Central memory CD8-positive, alpha-beta T cell (primary cell): Measurements from ENCODE around the gene FUT2.

Experiments used
- ATAC-seq: fragments of 150-1000 bp; cut with Tn5 transposase; replicated peaks from 2 replicates; pipeline ENCODE4 v1.10.0; 2022; ENCODE audit warnings: mild to moderate bottlenecking, moderate FRiP score, moderate number of reproducible peaks; ENCODE audit not compliant: poor library complexity, severe bottlenecking; ENCODE audit errors: extremely low read depth
- DNase-seq, 2 donors: peaks; one replicate each; pipeline ENCODE4 v3.0.0; 2021; ENCODE audit warnings: low spot score in 2 of 2
- H3K27ac Mint-ChIP-seq: one replicate; pipeline ENCODE4 v1.8.0; 2022; ENCODE audit warnings: low read depth, mild to moderate bottlenecking, moderate library complexity, mixed read lengths
- H3K27me3 Mint-ChIP-seq: one replicate; pipeline ENCODE4 v1.8.0; 2022; ENCODE audit warnings: mixed read lengths
- H3K36me3 Mint-ChIP-seq: one replicate; pipeline ENCODE4 v1.8.0; 2022; ENCODE audit warnings: mild to moderate bottlenecking, moderate library complexity, mixed read lengths; ENCODE audit not compliant: insufficient read depth
- H3K4me1 Mint-ChIP-seq: one replicate; pipeline ENCODE4 v1.8.0; 2022; ENCODE audit warnings: mixed read lengths
- H3K4me3 Mint-ChIP-seq: one replicate; pipeline ENCODE4 v1.8.0; 2022; ENCODE audit warnings: mild to moderate bottlenecking, moderate library complexity, mixed read lengths
- H3K9me3 Mint-ChIP-seq: one replicate; pipeline ENCODE4 v1.8.0; 2022; ENCODE audit warnings: mixed read lengths

FUT2 gene

DNA sequence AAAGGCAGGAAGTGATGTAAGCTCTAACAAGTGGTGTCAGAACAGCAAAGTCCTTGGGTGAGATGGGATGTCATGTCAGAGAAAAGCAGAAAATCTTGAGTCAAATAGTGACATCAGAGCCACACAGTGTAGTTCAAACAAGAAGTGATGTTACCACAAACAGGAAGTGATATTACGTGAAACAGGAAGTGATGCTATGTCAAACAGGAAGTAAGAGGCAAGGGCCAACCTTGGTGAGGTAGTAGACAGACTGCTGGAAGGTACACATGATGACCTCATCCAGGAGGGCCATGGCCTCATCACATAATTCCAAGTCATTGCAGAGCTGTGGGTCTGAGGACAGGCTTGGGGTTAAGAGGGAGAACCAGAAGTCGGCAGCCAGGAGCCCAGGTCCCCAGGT, 30.8 kb downstream of the FUT2 start:
- H3K4me3 Mint-ChIP-seq: no peak overlapping the region

DNA sequence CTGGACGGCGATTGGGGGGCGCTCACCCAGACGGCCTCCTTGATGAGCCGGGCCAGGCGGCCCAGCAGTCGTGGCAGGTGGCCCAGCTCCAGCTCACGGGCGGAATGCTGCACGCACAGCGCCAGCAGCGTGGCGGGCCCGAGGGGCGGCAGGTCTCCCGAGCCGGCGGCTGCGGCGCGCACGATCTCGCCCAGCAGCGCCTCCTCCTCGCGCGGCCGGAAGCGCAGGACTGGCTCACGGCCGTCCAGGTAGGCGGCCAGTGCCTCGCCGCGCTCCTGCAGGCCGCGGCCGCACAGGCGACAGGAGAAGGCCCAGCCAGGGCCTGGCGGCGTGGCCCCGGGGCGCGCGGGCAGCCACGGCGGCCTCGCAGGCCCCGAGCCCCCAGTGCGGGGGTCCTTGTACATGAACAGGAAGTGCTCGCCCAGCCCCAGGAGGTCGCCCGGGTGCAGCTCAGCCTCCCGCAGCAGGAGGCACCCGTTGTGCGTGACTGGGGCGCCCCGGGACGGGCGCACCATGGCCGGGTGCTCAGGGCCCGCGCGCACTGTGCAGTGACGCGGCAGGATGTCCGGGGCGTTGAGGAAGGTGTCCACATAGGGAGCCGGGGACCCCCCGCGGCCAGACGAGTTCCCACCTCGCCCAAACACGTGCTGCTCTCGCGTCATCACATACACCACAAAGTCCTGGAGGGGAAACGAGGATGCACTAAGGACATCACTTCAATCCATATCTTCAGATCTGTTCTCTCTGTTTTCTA, 33.3 kb downstream of the FUT2 start:
- H3K4me3 Mint-ChIP-seq: no peak overlapping the region
- H3K9me3 Mint-ChIP-seq: peaks cover 17% of the 10 kb centered on the region
- no peaks in the 10 kb centered on the region for H3K36me3 Mint-ChIP-seq
- H3K27me3 Mint-ChIP-seq: peaks cover 13% of the 10 kb centered on the region
- no peak for ATAC-seq
- no peak overlapping the region for H3K27ac Mint-ChIP-seq
- no peak for DNase-seq
- H3K4me1 Mint-ChIP-seq: peaks cover 21% of the 10 kb centered on the region

More for the DNA sequence above, 30.8 kb downstream of the FUT2 start:
- peaks cover 21% of the 10 kb centered on the region for H3K4me1 Mint-ChIP-seq
- no peaks in the 10 kb centered on the region for H3K27me3 Mint-ChIP-seq
- H3K27ac Mint-ChIP-seq: peak overlapping the region; percentile 2
- ATAC-seq: peak; percentile 83
- H3K9me3 Mint-ChIP-seq: peaks cover 17% of the 10 kb centered on the region
- no peaks in the 10 kb centered on the region for H3K36me3 Mint-ChIP-seq
- no peak for DNase-seq

DNA sequence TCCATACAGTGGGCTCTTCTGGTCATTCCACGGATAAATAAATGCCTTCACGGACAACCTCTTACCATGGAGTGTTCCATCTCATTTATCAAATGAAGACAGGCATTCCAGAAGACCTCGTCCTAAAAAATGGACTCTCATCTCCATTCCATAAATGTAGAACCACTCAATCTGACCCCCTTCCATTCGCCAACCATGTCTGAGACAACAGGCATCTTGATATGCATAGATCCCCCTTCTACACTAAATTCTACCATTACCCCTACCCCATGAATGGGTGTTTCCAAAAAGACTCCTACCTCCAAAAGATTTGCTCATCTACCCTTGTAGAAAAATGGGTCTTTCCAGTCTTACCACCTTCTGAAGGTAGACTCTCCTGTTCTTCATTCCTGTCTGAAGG, 35.7 kb downstream of the FUT2 start:
- Mint-ChIP-seq H3K27ac (no peak overlapping the region), H3K36me3 (no peaks in the 10 kb centered on the region), H3K27me3 (peaks cover 13% of the 10 kb centered on the region), H3K4me3 (no peak overlapping the region), H3K4me1 (peaks cover 5% of the 10 kb centered on the region), H3K9me3 (peaks cover 4% of the 10 kb centered on the region)
- ATAC-seq (no peak), DNase-seq (no peak)

DNA sequence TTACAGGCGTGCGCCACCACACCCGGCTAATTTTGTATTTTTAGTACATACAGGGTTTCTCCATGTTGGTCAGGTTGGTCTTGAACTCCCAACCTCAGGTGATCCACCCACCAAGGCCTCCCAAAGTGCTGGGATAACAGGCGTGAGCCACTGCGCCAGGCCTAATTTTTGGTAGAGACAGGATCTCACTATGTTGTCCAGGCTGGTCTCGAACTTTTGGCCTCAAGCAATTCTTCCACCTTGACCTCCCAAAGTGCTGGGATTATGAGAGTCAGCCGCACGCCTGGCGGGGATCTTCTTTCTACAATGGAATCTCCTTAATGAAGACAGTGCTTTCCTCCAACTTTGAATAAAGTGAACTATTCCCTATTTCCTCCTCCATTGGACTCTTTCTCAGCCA, 38.9 kb downstream of the FUT2 start:
- H3K27ac Mint-ChIP-seq: no peak overlapping the region
- peaks cover 13% of the 10 kb centered on the region for H3K27me3 Mint-ChIP-seq
- no peak overlapping the region for H3K4me3 Mint-ChIP-seq
- peaks cover under 1% of the 10 kb centered on the region for H3K36me3 Mint-ChIP-seq
- ATAC-seq: no peak
- H3K4me1 Mint-ChIP-seq: peaks cover under 1% of the 10 kb centered on the region
- no peaks in the 10 kb centered on the region for H3K9me3 Mint-ChIP-seq
- no peak for DNase-seq

DNA sequence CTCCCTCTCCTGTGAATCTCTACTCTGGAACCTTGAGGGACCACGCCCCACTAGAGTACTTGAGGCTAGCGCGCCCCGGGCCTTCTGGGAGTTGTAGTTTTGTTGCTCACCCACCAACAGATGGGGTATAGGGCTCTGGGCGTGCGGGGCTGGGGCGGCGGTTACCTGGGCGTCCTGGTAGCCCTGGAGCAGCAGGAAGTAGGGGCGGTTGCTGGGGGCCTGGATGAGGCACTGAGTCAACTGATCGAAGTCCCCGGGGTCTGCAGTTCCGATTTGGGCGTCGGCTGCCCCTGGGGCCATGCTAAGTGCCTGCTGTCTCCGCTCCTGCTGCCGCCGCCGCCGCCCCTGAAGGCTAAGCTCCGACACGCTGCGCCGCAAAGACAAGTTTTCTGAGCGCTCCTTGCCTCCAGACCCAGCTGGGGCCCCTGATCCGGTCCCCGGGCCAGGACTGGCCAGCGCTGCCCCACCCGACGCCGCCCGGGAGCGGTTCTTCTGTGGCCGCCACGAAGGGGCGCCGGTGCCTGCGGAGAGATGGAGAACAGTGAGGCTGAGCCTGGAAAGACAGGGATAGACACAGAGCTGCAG, 39.4 kb downstream of the FUT2 start:
- peaks cover 5% of the 10 kb centered on the region for H3K4me1 Mint-ChIP-seq
- no peaks in the 10 kb centered on the region for H3K9me3 Mint-ChIP-seq
- no peak overlapping the region for H3K4me3 Mint-ChIP-seq
- H3K27me3 Mint-ChIP-seq: peaks cover 13% of the 10 kb centered on the region
- H3K27ac Mint-ChIP-seq: no peak overlapping the region
- peaks cover 3% of the 10 kb centered on the region for H3K36me3 Mint-ChIP-seq
- no peak for ATAC-seq
- DNase-seq: no peak

DNA sequence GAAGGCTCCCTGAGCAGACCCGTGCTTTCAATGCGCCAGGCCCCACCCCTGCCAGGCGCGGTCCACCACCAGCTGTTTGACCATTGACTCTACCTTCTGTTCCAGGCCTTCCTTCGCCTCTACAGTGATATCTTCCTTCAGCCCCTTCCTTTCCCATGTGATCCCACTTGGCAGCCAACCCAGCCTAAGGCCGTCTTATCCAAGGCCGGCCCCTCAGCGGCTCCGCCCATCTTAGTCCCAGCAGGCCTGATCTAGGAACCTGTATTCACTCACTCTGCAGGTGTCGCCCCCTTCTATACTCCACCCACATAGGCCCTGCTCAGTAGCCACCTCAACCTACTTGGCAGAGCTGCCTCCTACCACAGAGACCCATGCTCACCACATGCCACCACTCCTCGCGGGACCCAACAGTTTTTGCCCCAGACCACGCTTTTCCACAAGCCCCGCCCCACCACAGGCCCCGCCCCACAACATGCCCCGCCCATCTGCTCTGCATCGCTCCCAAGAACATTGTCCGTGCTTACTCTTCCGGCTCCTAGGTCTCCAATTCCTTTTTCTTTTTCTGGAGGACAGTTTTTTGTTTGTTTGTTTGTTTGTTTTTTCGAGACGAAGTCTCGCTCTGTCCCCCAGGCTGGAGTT, 41.7 kb downstream of the FUT2 start:
- Mint-ChIP-seq H3K4me3 (peak overlapping the region; percentile 9), H3K27ac (no peak overlapping the region), H3K27me3 (peaks cover 9% of the 10 kb centered on the region), H3K9me3 (no peaks in the 10 kb centered on the region), H3K36me3 (peaks cover 3% of the 10 kb centered on the region), H3K4me1 (peaks cover 16% of the 10 kb centered on the region)
- DNase-seq (no peak), ATAC-seq (no peak)

DNA sequence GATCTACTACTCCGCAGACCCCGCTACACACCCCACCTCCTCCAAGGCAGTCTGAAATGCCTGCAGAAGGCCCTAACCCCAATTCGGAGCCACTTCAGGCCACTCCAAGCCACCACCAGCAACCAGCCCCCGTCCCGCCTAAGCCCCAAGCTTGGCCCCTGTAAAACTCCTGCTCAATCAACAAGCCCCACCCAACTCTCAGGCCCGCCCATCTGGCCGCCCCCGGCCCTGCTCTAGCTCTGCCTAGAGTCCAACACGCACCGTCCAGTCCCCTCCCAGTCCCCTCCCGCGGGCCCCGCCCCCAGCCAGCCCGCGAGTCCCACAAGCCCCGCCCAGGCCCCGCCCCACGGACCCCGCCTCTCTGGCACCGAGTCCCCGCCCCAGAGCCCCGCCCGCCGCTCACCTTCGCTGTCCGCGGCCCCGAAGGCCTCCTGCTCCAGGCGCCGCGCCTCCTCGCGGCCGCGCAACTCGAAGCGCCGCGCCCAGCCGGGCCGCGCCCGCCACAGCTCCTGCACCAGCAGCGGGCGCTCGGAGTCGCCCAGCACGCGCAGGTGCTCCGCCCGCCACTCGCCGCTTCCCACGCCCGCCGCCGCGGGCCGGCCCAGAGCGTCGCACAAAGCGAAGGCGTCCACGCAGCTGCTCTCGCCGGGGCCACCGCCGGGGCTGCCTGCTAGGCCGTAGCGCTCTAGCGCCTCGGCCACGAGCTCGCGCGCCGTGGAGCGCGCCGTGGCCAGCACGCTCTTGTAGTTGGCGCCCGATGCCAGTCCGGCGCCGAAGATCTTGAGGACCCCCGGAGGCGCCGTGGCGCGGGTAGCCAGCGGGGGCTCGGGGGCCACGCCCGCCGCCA, 43.0 kb downstream of the FUT2 start:
- Mint-ChIP-seq H3K4me1 (peaks cover 16% of the 10 kb centered on the region), H3K4me3 (peak overlapping the region; percentile 53), H3K36me3 (peaks cover 3% of the 10 kb centered on the region), H3K27ac (no peak overlapping the region), H3K9me3 (no peaks in the 10 kb centered on the region), H3K27me3 (no peaks in the 10 kb centered on the region)
- DNase-seq (peak; percentile 61 to 65), ATAC-seq (peak; percentile 91)

DNA sequence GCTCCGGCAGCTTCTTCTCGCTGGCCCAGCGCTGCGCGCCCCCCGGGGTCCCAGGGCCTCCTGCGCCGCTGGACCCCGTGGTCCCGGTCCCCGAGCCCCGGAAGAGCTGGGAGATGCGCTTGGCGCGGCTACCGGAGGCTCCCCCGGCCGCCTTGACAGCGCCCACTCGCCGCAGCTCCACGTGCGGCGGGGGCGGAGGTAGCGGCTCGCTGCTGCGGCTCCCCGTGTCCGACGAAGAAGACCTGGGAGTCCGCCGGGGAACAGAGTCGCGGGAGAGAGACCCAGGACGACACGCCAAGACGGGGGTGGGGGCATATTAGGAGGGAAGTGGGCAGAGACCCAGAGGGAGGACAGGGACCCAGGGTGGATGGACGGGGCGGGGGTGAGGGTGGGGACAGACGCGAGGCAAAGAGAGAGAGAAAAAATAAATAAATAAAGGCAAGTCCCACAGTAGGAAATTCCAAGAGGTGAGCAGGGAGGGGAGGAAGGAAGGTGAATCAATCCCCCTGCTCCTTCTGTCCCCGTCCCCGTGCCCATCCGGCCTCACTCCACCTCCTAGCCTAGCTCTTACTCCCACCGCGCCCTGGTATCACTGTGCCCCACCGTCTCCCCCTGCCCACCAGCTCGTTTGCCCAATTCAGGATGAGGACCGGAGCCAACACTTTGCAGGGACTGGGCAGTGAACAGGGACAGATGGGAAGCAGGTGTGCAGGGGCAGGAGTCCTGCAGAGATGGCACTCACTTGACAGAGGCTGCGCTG, 43.8 kb downstream of the FUT2 start:
- peaks cover 3% of the 10 kb centered on the region for H3K36me3 Mint-ChIP-seq
- H3K9me3 Mint-ChIP-seq: no peaks in the 10 kb centered on the region
- no peaks in the 10 kb centered on the region for H3K27me3 Mint-ChIP-seq
- DNase-seq: no peak
- peak; percentile 12 for ATAC-seq
- peaks cover 16% of the 10 kb centered on the region for H3K4me1 Mint-ChIP-seq
- H3K27ac Mint-ChIP-seq: no peak overlapping the region
- peak overlapping the region; percentile 31 for H3K4me3 Mint-ChIP-seq

DNA sequence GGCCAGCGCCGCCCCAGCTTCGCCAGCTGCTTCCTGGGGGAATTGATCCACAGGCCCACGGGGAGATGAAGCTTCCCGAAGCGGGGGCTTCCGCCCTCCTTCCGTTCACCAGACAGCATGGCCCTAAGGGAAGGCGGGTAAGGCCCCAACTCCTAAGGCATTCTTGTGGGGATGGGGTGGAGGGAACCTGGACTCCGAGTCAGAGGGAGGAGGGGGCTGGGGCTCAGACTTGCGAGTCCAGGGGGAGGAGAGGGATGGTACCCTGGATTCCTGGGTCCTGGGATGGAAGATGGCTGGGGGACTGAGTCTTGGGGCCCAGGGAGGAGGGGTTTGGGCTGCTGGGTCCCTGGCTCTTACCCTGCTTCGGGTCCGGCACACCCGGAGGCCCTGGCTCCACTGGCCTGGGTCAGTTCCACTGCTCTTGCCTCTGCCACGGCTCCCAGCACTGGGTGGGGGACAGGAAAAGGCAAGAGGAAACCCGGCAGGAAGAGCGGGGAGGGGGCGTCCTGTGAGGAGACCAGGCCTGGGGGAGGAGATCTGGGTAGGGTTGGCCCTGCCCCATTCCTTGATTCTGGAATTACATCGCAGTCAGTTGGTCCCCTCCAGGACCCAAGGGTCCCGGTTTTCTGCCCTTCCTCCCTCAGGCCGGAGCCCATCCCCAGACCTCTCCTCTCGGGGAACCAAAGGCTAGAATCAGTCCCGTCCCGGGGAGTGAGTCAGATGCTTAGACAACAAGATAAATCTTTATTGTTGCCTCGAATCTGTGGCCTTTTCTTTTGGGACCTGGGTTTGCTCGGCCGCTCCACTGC, 44.6 kb downstream of the FUT2 start, which contains the start of gene RASIP1:
TSS of gene RASIP1 (minus strand) at position 447 of the 809 bp plus-strand sequence. CDS start at position 119, 328 bp downstream.
- H3K27me3 Mint-ChIP-seq: no peaks in the 10 kb centered on the region
- ATAC-seq (no peak), DNase-seq (no peak)
- H3K9me3 Mint-ChIP-seq: no peaks in the 10 kb centered on the region
- no peak within 1 kb of the TSS for H3K27ac Mint-ChIP-seq
- H3K36me3 Mint-ChIP-seq: peaks cover 3% of the 10 kb centered on the region
- peak within 1 kb of the TSS; percentile 31 for H3K4me3 Mint-ChIP-seq
- H3K4me1 Mint-ChIP-seq: peaks cover 16% of the 10 kb centered on the region

DNA sequence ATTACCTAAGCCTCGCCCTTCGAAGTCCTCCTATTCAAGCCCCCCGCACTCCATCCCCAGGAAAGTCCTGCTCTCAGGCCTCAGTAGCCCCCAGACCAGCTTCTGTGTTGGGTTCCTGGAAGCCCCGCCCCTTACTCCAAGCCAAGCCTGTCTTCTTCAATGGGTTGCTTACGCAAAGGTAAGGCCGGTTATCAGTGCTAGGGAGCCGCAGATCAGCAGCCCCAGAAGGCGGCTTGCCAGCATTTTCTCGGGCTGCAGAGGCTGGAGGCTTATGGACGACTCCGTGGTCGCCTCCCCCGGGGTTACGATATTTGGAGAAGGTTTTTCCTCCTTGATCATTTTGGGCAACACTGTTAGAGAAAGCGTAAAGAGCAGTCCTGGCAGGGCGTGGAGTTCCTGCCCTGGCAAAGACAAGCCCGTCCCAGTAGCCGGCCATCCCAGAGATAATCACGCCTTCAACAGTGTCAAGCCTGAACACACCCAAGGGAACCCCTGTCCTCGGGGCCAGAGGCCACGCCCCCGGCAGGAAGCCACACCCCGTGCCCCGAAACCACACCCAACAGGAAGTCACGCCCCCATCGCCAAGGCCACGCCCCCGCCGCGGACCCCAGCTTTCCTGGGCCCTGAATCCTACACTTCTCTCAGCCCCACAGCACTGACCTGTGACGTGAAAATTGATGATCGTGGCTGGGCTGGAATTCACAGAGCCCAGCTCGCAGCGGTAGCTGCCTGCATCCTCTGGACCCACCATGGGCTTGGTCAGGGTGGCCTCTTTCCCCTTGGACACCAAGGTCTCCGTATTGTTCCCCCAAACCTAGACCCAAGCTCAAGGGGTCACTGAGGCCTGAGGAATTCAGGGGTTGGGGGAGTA, 45.6 kb downstream of the FUT2 start:
- Mint-ChIP-seq H3K36me3 (peaks cover 3% of the 10 kb centered on the region), H3K27ac (no peak overlapping the region), H3K4me3 (no peak overlapping the region), H3K9me3 (no peaks in the 10 kb centered on the region), H3K27me3 (peaks cover 10% of the 10 kb centered on the region), H3K4me1 (peaks cover 21% of the 10 kb centered on the region)
- ATAC-seq (no peak), DNase-seq (no peak)
